ENCODE results near the gene RASA3. TPM values are rescaled to one million over a fixed set of nuclear protein-coding genes. Genes with fewer than 3 reads are reported as not detected.

Gene RASA3
- polyA plus RNA-seq, 1 donor from 2014 or later: 8.5 TPM

DNA sequence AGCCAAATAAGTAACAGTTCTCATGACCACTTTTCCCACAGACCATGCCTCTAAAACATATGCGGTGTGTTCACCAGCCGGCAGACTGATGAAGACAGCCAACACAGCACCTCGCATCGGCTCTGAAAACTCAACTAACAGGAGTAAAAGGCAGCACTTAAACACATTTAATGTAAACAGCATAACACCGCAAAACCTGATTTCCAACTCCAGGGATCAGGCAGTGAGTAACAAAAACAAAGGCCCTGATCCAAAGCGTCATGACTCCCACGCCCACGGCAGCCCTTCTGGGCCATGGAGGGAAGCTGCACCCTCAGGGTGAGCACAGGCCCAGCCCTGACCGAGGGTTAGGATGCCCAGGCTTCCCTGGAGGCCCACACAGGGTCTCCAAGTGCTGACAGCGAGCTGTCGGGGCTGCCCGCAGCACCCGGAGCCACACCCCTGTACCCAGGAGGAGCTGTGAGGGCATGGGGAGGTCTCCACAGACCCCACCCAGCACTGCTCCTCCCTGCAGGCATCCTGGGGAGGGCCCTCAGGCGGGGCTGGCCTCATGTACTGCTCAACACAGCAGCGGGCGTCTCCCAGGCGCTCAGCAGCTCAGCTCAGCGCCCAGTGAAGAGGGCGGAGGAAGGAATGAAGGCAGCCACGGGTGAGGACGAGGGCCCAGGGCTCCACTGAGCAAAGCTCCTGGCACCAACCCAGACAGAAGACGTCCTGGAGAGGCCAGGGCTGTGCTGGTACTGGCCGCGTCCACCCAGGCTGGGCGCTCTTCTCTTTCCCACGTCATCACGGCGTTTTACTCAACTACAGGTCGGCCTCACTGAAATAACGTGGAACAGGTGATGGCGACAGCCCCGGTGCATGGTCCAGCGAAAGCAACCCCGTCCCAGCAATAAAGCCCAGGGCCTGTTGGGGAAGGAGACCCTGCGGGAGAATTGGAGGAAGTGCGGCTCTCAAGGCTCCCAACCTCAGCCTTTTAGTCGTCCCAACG, 53.7 kb downstream of the RASA3 start:
- H3K4me2 ChIP-seq (ENCODE audit: low read length): no peak overlapping the region
- H3K36me3 ChIP-seq (ENCODE audit: insufficient read depth, low read length): no peaks in the 10 kb centered on the region
- no peaks in the 10 kb centered on the region for H3F3A ChIP-seq (ENCODE audit: insufficient read depth, low read length, poor library complexity, severe bottlenecking)
- H2AFZ ChIP-seq (ENCODE audit: low read depth, low read length): no peak overlapping the region
- no peaks in the 10 kb centered on the region for H3K9me3 ChIP-seq (ENCODE audit: low read length)
- H3K27me3 ChIP-seq (ENCODE audit: insufficient read depth, low read depth, low read length): no peaks in the 10 kb centered on the region
- TF ChIP-seq REST (IDR thresholded peaks at IDR 0.05; ENCODE audit: borderline replicate concordance) (no peak), EP300 (conservative IDR thresholded peaks at IDR 0.05; ENCODE audit: poor library complexity, severe bottlenecking) (no peak), RAD21 (conservative IDR thresholded peaks at IDR 0.05) (no peak), SMC3 (conservative IDR thresholded peaks at IDR 0.05; ENCODE audit: poor library complexity) (no peak), TAF1 (IDR thresholded peaks at IDR 0.05; ENCODE audit: low read depth) (no peak)
- H3K9ac ChIP-seq (ENCODE audit: low read length): peak overlapping the region; percentile 35
- H3K4me3 ChIP-seq (ENCODE audit: low read length): peak overlapping the region; percentile 30
- H3K27ac ChIP-seq (ENCODE audit: low read length): peak overlapping the region; percentile 29
- H4K20me1 ChIP-seq (ENCODE audit: insufficient read depth): no peaks in the 10 kb centered on the region
- peaks cover 6% of the 10 kb centered on the region for H3K79me2 ChIP-seq (replicated peaks; ENCODE audit: insufficient read depth, low read length)
- no peaks in the 10 kb centered on the region for H3K9me2 ChIP-seq (ENCODE audit: insufficient read depth, low read length)

GRCh38 chr13:114077933-114078325, 54.5 kb downstream of the RASA3 start:
- no peak overlapping the region for H2AFZ ChIP-seq (ENCODE audit: low read depth, low read length)
- H3K36me3 ChIP-seq (ENCODE audit: insufficient read depth, low read length): no peaks in the 10 kb centered on the region
- TF ChIP-seq MXI1 (conservative IDR thresholded peaks at IDR 0.05; ENCODE audit: poor library complexity, severe bottlenecking): peak; percentile 50
- peak; percentile 41 for TF ChIP-seq EP300 (conservative IDR thresholded peaks at IDR 0.05; ENCODE audit: poor library complexity, severe bottlenecking)
- no peak for TF ChIP-seq RAD21 (conservative IDR thresholded peaks at IDR 0.05)
- H3K27me3 ChIP-seq (ENCODE audit: insufficient read depth, low read depth, low read length): no peaks in the 10 kb centered on the region
- no peaks in the 10 kb centered on the region for H4K20me1 ChIP-seq (ENCODE audit: insufficient read depth)
- peak overlapping the region; percentile 30 for H3K4me3 ChIP-seq (ENCODE audit: low read length)
- peaks cover 6% of the 10 kb centered on the region for H3K79me2 ChIP-seq (replicated peaks; ENCODE audit: insufficient read depth, low read length)
- peak overlapping the region; percentile 14 for H3K4me2 ChIP-seq (ENCODE audit: low read length)
- H3K27ac ChIP-seq (ENCODE audit: low read length): peak overlapping the region; percentile 45
- H3K9me2 ChIP-seq (ENCODE audit: insufficient read depth, low read length): no peaks in the 10 kb centered on the region
- H3K9ac ChIP-seq (ENCODE audit: low read length): peak overlapping the region; percentile 35
- no peaks in the 10 kb centered on the region for H3K9me3 ChIP-seq (ENCODE audit: low read length)
- H3F3A ChIP-seq (ENCODE audit: insufficient read depth, low read length, poor library complexity, severe bottlenecking): no peaks in the 10 kb centered on the region

DNA sequence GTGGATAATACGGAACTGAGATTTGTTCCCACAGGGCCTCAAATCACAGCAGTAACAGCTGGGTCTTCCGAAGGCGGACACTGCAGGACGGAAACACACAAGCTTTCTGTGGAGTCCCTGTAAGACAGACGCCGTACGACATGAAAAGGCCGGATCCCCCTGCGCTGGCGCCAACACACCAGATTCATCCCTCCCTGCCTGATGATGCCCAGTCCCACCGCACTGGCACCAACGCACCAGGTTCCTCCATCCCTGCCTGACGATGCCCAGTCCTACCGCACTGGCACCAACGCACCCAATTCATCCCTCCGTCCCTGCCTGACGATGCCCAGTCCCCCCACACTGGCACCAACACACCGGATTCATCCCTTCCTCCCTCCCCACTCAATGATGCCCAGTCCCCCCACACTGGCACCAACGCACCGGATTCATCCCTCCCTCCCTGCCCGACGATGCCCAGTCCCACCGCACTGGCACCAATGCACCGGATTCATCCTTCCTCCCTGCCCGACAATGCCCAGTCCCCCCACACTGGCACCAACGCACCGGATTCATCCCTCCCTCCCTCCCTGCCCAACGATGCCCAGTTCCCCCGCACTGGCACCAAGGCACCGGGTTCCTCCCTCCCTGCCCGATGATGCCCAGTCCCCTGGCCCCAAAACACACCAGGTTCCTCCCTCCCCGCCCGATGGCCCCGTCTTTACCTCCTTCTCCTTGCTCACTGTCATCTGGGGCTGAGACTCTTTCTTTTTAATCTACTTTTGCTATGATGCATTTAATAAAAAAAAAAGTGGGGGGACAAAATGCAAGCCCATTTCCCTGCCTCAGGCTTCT, 55.1 kb downstream of the RASA3 start:
- no peaks in the 10 kb centered on the region for H4K20me1 ChIP-seq (ENCODE audit: insufficient read depth)
- H3K9ac ChIP-seq (ENCODE audit: low read length): peak overlapping the region; percentile 34
- no peak for TF ChIP-seq MXI1 (conservative IDR thresholded peaks at IDR 0.05; ENCODE audit: poor library complexity, severe bottlenecking)
- no peak for TF ChIP-seq EZH2 (IDR thresholded peaks at IDR 0.05; ENCODE audit: borderline replicate concordance, insufficient read depth, low read length, poor library complexity, severe bottlenecking)
- TF ChIP-seq POLR2AphosphoS5 (IDR thresholded peaks at IDR 0.05): no peak
- TF ChIP-seq EP300 (conservative IDR thresholded peaks at IDR 0.05; ENCODE audit: poor library complexity, severe bottlenecking): no peak
- H3K4me2 ChIP-seq (ENCODE audit: low read length): peak overlapping the region; percentile 14
- peak overlapping the region; percentile 30 for H3K4me3 ChIP-seq (ENCODE audit: low read length)
- H3K27ac ChIP-seq (ENCODE audit: low read length): peak overlapping the region; percentile 45
- no peaks in the 10 kb centered on the region for H3K9me2 ChIP-seq (ENCODE audit: insufficient read depth, low read length)
- H3K79me2 ChIP-seq (replicated peaks; ENCODE audit: insufficient read depth, low read length): peaks cover 6% of the 10 kb centered on the region
- no peaks in the 10 kb centered on the region for H3K9me3 ChIP-seq (ENCODE audit: low read length)
- H3F3A ChIP-seq (ENCODE audit: insufficient read depth, low read length, poor library complexity, severe bottlenecking): no peaks in the 10 kb centered on the region
- no peaks in the 10 kb centered on the region for H3K36me3 ChIP-seq (ENCODE audit: insufficient read depth, low read length)
- no peaks in the 10 kb centered on the region for H3K27me3 ChIP-seq (ENCODE audit: insufficient read depth, low read depth, low read length)
- H2AFZ ChIP-seq (ENCODE audit: low read depth, low read length): no peak overlapping the region
